ENCODE data around the gene SCAPER. TPM values are rescaled to one million over a fixed set of nuclear protein-coding genes. Genes with fewer than 3 reads are reported as not detected.
A peak's percentile ranks its signal among the peaks of the same experiment; 100 is the strongest.

The SCAPER gene
- total and polyA plus RNA-seq, 12 donors = 6.9 to 48.1 (median 39.5) TPM

- TF ChIP-seq, protein P1, sequence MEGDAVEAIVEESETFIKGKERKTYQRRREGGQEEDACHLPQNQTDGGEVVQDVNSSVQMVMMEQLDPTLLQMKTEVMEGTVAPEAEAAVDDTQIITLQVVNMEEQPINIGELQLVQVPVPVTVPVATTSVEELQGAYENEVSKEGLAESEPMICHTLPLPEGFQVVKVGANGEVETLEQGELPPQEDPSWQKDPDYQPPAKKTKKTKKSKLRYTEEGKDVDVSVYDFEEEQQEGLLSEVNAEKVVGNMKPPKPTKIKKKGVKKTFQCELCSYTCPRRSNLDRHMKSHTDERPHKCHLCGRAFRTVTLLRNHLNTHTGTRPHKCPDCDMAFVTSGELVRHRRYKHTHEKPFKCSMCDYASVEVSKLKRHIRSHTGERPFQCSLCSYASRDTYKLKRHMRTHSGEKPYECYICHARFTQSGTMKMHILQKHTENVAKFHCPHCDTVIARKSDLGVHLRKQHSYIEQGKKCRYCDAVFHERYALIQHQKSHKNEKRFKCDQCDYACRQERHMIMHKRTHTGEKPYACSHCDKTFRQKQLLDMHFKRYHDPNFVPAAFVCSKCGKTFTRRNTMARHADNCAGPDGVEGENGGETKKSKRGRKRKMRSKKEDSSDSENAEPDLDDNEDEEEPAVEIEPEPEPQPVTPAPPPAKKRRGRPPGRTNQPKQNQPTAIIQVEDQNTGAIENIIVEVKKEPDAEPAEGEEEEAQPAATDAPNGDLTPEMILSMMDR (IDR thresholded peaks at IDR 0.05) = no peak
- Histone ChIP-seq H3K9me3 (no peaks in the 10 kb centered on the region), H3K4me1 (peaks cover 0 to 5% (median 0%) of the 10 kb centered on the region in 9 donors), H3K4me3 (no peak overlapping the region), H3K27me3 (no peaks in the 10 kb centered on the region), H3K27ac (no peak overlapping the region), H3K36me3 (peaks cover 0 to 45% (median 4%) of the 10 kb centered on the region in 9 donors)
- no peak for ATAC-seq
- no peak for DNase-seq
- intact Hi-C loops (cut with DNase I) = no loop called here
Measured at GRCh38 chr15:76377751-76378150, 527.4 kb downstream of the SCAPER start.

GRCh38 chr15:76377217-76377616 is 527.9 kb downstream of the SCAPER start:
- Histone ChIP-seq H3K9me3 (no peaks in the 10 kb centered on the region), H3K27me3 (no peaks in the 10 kb centered on the region), H3K4me3 (no peak overlapping the region), H3K27ac (no peak overlapping the region), H3K4me1 (peaks cover 0 to 5% (median 0%) of the 10 kb centered on the region in 9 donors), H3K36me3 (peaks cover 0 to 50% (median 7%) of the 10 kb centered on the region in 9 donors)
- WGBS, 2 donors = 65 to 71% methylated on average over 2 of the region's 2 CpGs
- TF ChIP-seq, protein P1 (IDR thresholded peaks at IDR 0.05) = no peak
- intact Hi-C loops (cut with DNase I) = no loop called here
- ATAC-seq (no peak), DNase-seq (no peak)

DNA sequence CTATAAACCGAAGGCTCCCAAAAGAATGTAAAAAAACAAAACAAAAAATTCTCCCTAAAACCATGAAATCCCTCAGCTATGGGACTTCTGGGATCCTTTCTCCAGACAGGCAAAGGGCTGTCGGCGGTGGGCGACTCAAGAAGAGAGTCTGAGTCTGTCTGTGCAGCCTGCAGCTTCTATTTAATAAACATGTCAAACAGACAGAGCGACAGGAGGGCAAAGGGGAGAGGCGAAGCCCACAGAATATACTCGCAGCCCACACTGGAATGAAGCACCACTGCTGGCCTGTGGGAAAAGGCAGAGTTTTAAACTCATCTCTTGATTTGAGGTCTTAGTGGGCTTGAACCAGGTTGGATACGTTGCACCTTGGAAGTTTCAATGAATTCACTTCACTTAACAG is 528.3 kb downstream of the SCAPER start:
- DNase-seq (no peak), ATAC-seq (no peak)
- 90 to 91% methylated on average over 8 of the region's 8 CpGs for WGBS, 2 donors
- Histone ChIP-seq H3K4me1 (peaks cover 0 to 5% (median 0%) of the 10 kb centered on the region in 9 donors), H3K27ac (no peak overlapping the region), H3K27me3 (no peaks in the 10 kb centered on the region), H3K36me3 (peaks cover 0 to 54% (median 7%) of the 10 kb centered on the region in 9 donors), H3K4me3 (no peak overlapping the region), H3K9me3 (no peaks in the 10 kb centered on the region)
- intact Hi-C loops (cut with DNase I) = no loop called here
- TF ChIP-seq, protein P1 (IDR thresholded peaks at IDR 0.05) = no peak

GRCh38 chr15:76376029-76376428 is 529.1 kb downstream of the SCAPER start:
- intact Hi-C loops (cut with DNase I) = no loop called here
- no peaks in the 10 kb centered on the region for H3K9me3 ChIP-seq
- WGBS, 2 donors = 79 to 89% methylated on average over 3 of the region's 3 CpGs
- H3K4me1 ChIP-seq = peaks cover 0 to 5% (median 0%) of the 10 kb centered on the region in 9 donors
- no peak overlapping the region for H3K27ac ChIP-seq
- H3K4me3 ChIP-seq = no peak overlapping the region
- peaks cover 0 to 51% (median 7%) of the 10 kb centered on the region in 9 donors for H3K36me3 ChIP-seq
- ATAC-seq (peak in 5 of 8 donors; percentile 42 to 62 (median 52)), DNase-seq (peak; percentile 12 to 31)
- TF ChIP-seq, protein P1 (IDR thresholded peaks at IDR 0.05) = no peak
- no peaks in the 10 kb centered on the region for H3K27me3 ChIP-seq

All from heart right ventricle (tissue), 16 donors.